Measurements from ENCODE around the gene BPIFA2. TPM values are rescaled to one million over a fixed set of nuclear protein-coding genes. Genes with fewer than 3 reads are reported as not detected.
"Not testable (repeated sequence)": the region's sequence is repeated elsewhere in the genome, so short reads cannot be mapped to it uniquely, and the experiment has no call there.

BPIFA2 gene
- total RNA-seq, 2 donors from 2014 or later = not detected

- no peak for TF ChIP-seq CTCF (IDR thresholded peaks at IDR 0.05)
- Histone ChIP-seq H3K27ac (no peak overlapping the region), H3K4me3 (no peak overlapping the region), H3K9ac (ENCODE audit: low read depth in 2 of 2, low read length in 2 of 2) (no peak overlapping the region), H3K9me3 (no peaks in the 10 kb centered on the region), H3K36me3 (no peaks in the 10 kb centered on the region), H3K27me3 (no peaks in the 10 kb centered on the region), H3K4me1 (no peaks in the 10 kb centered on the region)
- DNase-seq = no peak
- intact Hi-C loops (cut with DNase I) = no loop called here
Observed at GRCh38 chr20:33183312-33183711, 15.4 kb downstream of the BPIFA2 start.

GRCh38 chr20:33185031-33185590 lies 17.2 kb downstream of the BPIFA2 start:
- DNase-seq; intact Hi-C loops (cut with DNase I): not testable (repeated sequence)

GRCh38 chr20:33187491-33187890 lies 19.5 kb downstream of the BPIFA2 start:
- H3K4me1 ChIP-seq = no peaks in the 10 kb centered on the region
- no peaks in the 10 kb centered on the region for H3K9me3 ChIP-seq
- intact Hi-C loops (cut with DNase I) = no loop called here
- no peak overlapping the region for H3K9ac ChIP-seq (ENCODE audit: low read depth in 2 of 2, low read length in 2 of 2)
- H3K36me3 ChIP-seq = no peaks in the 10 kb centered on the region
- no peak overlapping the region for H3K4me3 ChIP-seq
- H3K27ac ChIP-seq = no peak overlapping the region
- TF ChIP-seq CTCF (IDR thresholded peaks at IDR 0.05) = no peak
- no peak for DNase-seq
- H3K27me3 ChIP-seq = no peaks in the 10 kb centered on the region

More at GRCh38 chr20:33185031-33185590, 17.2 kb downstream of the BPIFA2 start:
- H3K4me1 ChIP-seq; H3K9ac ChIP-seq (ENCODE audit: low read depth in 2 of 2, low read length in 2 of 2); H3K27me3 ChIP-seq; H3K36me3 ChIP-seq; H3K9me3 ChIP-seq; H3K4me3 ChIP-seq; H3K27ac ChIP-seq: not testable (repeated sequence)

DNA sequence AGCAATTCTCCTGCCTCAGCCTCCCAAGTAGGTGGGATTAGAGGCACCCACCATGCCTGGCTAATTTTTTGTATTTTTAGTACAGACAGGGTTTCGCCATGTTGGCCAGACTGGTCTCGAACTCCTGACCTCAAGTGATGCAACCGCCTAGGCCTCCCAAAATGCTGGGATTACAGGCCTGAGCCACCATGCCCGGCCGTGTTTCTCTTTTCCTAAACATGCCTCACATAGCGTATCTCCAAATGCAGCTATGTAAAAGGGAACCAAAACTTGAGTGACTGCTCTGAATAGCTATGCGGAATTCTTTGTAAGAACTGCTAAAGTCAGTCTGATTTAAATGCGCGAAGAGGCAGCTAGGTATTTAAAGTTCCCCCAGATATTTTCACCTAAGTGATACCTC lies 20.5 kb downstream of the BPIFA2 start:
- intact Hi-C loops (cut with DNase I) = no loop called here
- no peaks in the 10 kb centered on the region for H3K27me3 ChIP-seq
- no peaks in the 10 kb centered on the region for H3K9me3 ChIP-seq
- no peak for TF ChIP-seq CTCF (IDR thresholded peaks at IDR 0.05)
- no peak overlapping the region for H3K9ac ChIP-seq (ENCODE audit: low read depth in 2 of 2, low read length in 2 of 2)
- no peak overlapping the region for H3K4me3 ChIP-seq
- no peak overlapping the region for H3K27ac ChIP-seq
- H3K4me1 ChIP-seq = no peaks in the 10 kb centered on the region
- no peaks in the 10 kb centered on the region for H3K36me3 ChIP-seq
- no peak for DNase-seq

DNA sequence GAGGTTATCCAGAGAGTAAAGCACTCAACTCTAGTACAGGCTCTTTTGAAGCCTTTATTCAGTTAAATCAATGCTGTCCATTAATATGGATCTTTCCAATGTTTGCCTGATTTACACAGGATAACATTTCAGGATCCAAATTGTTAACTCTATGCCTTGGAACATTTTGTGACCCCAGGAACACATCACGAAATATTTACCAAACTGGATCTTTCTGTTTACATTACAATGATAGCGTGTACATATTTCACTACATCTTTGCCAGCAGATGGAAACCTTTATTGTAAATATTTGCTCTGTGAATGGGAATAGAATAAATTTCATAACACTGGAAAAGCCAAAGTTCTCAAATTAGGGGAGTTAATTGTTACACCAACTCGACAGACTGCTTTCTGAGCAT lies 23.5 kb downstream of the BPIFA2 start:
- Histone ChIP-seq H3K27ac (no peak overlapping the region), H3K4me3 (no peak overlapping the region), H3K4me1 (no peaks in the 10 kb centered on the region), H3K9ac (ENCODE audit: low read depth in 2 of 2, low read length in 2 of 2) (no peak overlapping the region), H3K9me3 (no peaks in the 10 kb centered on the region), H3K27me3 (no peaks in the 10 kb centered on the region), H3K36me3 (no peaks in the 10 kb centered on the region)
- TF ChIP-seq CTCF (IDR thresholded peaks at IDR 0.05) = no peak
- intact Hi-C loops (cut with DNase I) = no loop called here
- DNase-seq = no peak

- no peaks in the 10 kb centered on the region for H3K27me3 ChIP-seq
- no peaks in the 10 kb centered on the region for H3K9me3 ChIP-seq
- H3K4me3 ChIP-seq = no peak overlapping the region
- H3K9ac ChIP-seq (ENCODE audit: low read depth in 2 of 2, low read length in 2 of 2) = no peak overlapping the region
- DNase-seq = no peak
- intact Hi-C loops (cut with DNase I) = no loop called here
- no peaks in the 10 kb centered on the region for H3K4me1 ChIP-seq
- H3K27ac ChIP-seq = no peak overlapping the region
- no peak for TF ChIP-seq CTCF (IDR thresholded peaks at IDR 0.05)
- H3K36me3 ChIP-seq = no peaks in the 10 kb centered on the region
Observed at GRCh38 chr20:33191955-33192354, 24.0 kb downstream of the BPIFA2 start.

Measured in colonic mucosa (tissue), 4 donors.